Small intestine (tissue), 7 donors: ENCODE measurements around the gene TAAR1. TPM values are rescaled to one million over a fixed set of nuclear protein-coding genes. Genes with fewer than 3 reads are reported as not detected.
A peak's percentile ranks its signal among the peaks of the same experiment; 100 is the strongest.
"Not testable (repeated sequence)": the region's sequence is repeated elsewhere in the genome, so short reads cannot be mapped to it uniquely, and the experiment has no call there.

Source experiments
- DNase-seq, 2 donors: peaks; one replicate each; pipeline versions ENCODE4 v3.0.0 to v3.0.0-alpha.2; 2013
- FAIRE-seq: peaks from 2 replicates; lab custom pipeline; 2012; peaks lifted over from hg19 to GRCh38; lab: Jason Lieb, UNC
- H3K27ac ChIP-seq, 3 donors: one replicate each; pipeline ENCODE4 v1.5.1; 2013; ENCODE audit warnings: low read length in 2 of 3, mild to moderate bottlenecking in 2 of 3, control low read depth in 1 of 3, inconsistent platforms in 1 of 3, low read depth in 1 of 3, moderate library complexity in 1 of 3
- H3K27me3 ChIP-seq, 3 donors: one replicate each; pipeline ENCODE4 v1.6.1; 2013; ENCODE audit warnings: low read length in 3 of 3, inconsistent platforms in 1 of 3; ENCODE audit not compliant: control insufficient read depth in 3 of 3, insufficient read depth in 3 of 3
- H3K36me3 ChIP-seq, 3 donors: one replicate each; pipeline ENCODE4 v1.6.1; 2013; ENCODE audit warnings: low read length in 3 of 3, inconsistent platforms in 1 of 3, low read depth in 1 of 3, mild to moderate bottlenecking in 1 of 3, moderate library complexity in 1 of 3; ENCODE audit not compliant: control insufficient read depth in 3 of 3, insufficient read depth in 2 of 3
- H3K4me1 ChIP-seq, 3 donors: one replicate each; pipeline ENCODE4 v1.6.1; 2013; ENCODE audit warnings: low read length in 2 of 3, inconsistent platforms in 1 of 3, low read depth in 1 of 3, mild to moderate bottlenecking in 1 of 3, moderate library complexity in 1 of 3; ENCODE audit not compliant: control insufficient read depth in 3 of 3, insufficient read depth in 2 of 3
- H3K4me3 ChIP-seq, 3 donors: one replicate each; pipeline ENCODE4 v1.5.1; 2013; ENCODE audit warnings: low read length in 3 of 3, control low read depth in 1 of 3, inconsistent platforms in 1 of 3, low read depth in 1 of 3, mild to moderate bottlenecking in 1 of 3, moderate library complexity in 1 of 3
- H3K9me3 ChIP-seq, 2 donors: one replicate each; pipeline ENCODE4 v1.6.1; 2013; ENCODE audit warnings: low read depth in 1 of 2, low read length in 1 of 2; ENCODE audit not compliant: control insufficient read depth in 2 of 2, insufficient read depth in 1 of 2
- WGBS, 3 donors: extraction: QIAGEN DNeasy Blood & Tissue Kit; methylation state at CpG; one replicate each; pipeline ENCODE4 v1.1.7; 2013; 5-methylcytosine and 5-hydroxymethylcytosine counted together
- polyA plus RNA-seq, 4 donors: library from polyadenylated mRNA; stranded (reverse) in 3 of 4; unstranded in 1 of 4; fragments of 200-250 nt in 3 of 4; fragments of 120-200 nt in 1 of 4; gene quantifications; one replicate each; pipeline versions ENCODE4 v1.2.1 to v1.2.3, GENCODE V29; 2013
- donor health status: healthy with polysubstance abuse.
- donor health status: control.
- donor health status: control.
- donor health status: Bipolar disorder and iron deficiency.
- donor health status: healthy.

The TAAR1 gene
- polyA plus RNA-seq, 4 donors, result 0.09 TPM; not detected in 3

- Histone ChIP-seq H3K4me3 (no peak overlapping the region), H3K9me3 (peaks cover 0 to 19% of the 10 kb centered on the region in 2 donors), H3K27ac (peak overlapping the region in 1 of 3 donors; percentile 11), H3K4me1 (peaks cover 3 to 19% (median 14%) of the 10 kb centered on the region in 3 donors), H3K36me3 (peaks cover 0 to 2% (median 0%) of the 10 kb centered on the region in 3 donors), H3K27me3 (no peaks in the 10 kb centered on the region)
- FAIRE-seq (no peak), DNase-seq (peak in 1 of 2 donors; percentile 49)
- WGBS, 3 donors, result 47 to 66% (median 62%) methylated on average over 8 of the region's 8 CpGs
Measured at GRCh38 chr6:132604635-132605152, 54.3 kb downstream of the TAAR1 start.

- H3K4me1 ChIP-seq, H3K27ac ChIP-seq, H3K9me3 ChIP-seq, H3K27me3 ChIP-seq, H3K36me3 ChIP-seq, DNase-seq, FAIRE-seq, H3K4me3 ChIP-seq: not testable (repeated sequence)
Measured at GRCh38 chr6:132600900-132601299, 58.1 kb downstream of the TAAR1 start.

- WGBS, 3 donors, result 17 to 42% (median 39%) methylated on average over 3 of the region's 3 CpGs
- H3K27ac ChIP-seq, result no peak overlapping the region
Measured at GRCh38 chr6:132598473-132598872, 60.5 kb downstream of the TAAR1 start.

GRCh38 chr6:132596201-132596600 lies 62.8 kb downstream of the TAAR1 start:
- H3K4me1 ChIP-seq, result peaks cover 0 to 2% (median 0%) of the 10 kb centered on the region in 3 donors
- no peak overlapping the region for H3K4me3 ChIP-seq
- no peaks in the 10 kb centered on the region for H3K36me3 ChIP-seq
- WGBS, 3 donors, result 26 to 75% (median 57%) methylated on average over 6 of the region's 6 CpGs
- H3K9me3 ChIP-seq, result no peaks in the 10 kb centered on the region
- H3K27me3 ChIP-seq, result no peaks in the 10 kb centered on the region
- DNase-seq (peak in 1 of 2 donors; percentile 69), FAIRE-seq (no peak)
- no peak overlapping the region for H3K27ac ChIP-seq

More at GRCh38 chr6:132598473-132598872, 60.5 kb downstream of the TAAR1 start:
- no peaks in the 10 kb centered on the region for H3K27me3 ChIP-seq
- DNase-seq (peak; percentile 24 to 46), FAIRE-seq (no peak)
- no peaks in the 10 kb centered on the region for H3K9me3 ChIP-seq
- H3K36me3 ChIP-seq, result no peaks in the 10 kb centered on the region
- H3K4me1 ChIP-seq, result peaks cover 0 to 2% (median 0%) of the 10 kb centered on the region in 3 donors
- no peak overlapping the region for H3K4me3 ChIP-seq

Other genes with a start within 250 kb of the TAAR1 start
- gene STX7, start 146.1 kb downstream of the TAAR1 start, polyA plus RNA-seq, result 10 to 100 TPM; 24.7 to 91.8 (median 34.6) TPM
- gene TAAR9, start 120.9 kb downstream of the TAAR1 start, polyA plus RNA-seq, result not detected
- not detected for gene TAAR8, start 106.5 kb downstream of the TAAR1 start, polyA plus RNA-seq
- gene TAAR6, start 88.9 kb downstream of the TAAR1 start, polyA plus RNA-seq, result not detected
- gene TAAR5, start 69.4 kb downstream of the TAAR1 start, polyA plus RNA-seq, result not detected
- not detected for gene TAAR2, start 34.9 kb downstream of the TAAR1 start, polyA plus RNA-seq
- gene VNN1, start 54.9 kb upstream of the TAAR1 start, polyA plus RNA-seq, result 100 to 1,000 TPM in 2 of 4 donors, 10 to 100 TPM in 1, 1 to 10 TPM in 1; 3.2 to 268 (median 154) TPM
- 1 to 10 TPM in 3 of 4 donors, not detected in 1; 1.1 to 1.2 (median 1.1) TPM for gene VNN2, start 98.7 kb upstream of the TAAR1 start, polyA plus RNA-seq
- gene SLC18B1, start 139.5 kb upstream of the TAAR1 start, polyA plus RNA-seq, result 10 to 100 TPM in 3 of 4 donors, 1 to 10 TPM in 1; 6.2 to 23.0 (median 15.0) TPM
- 1,000 to 10,000 TPM; 1,501 to 3,927 (median 2,800) TPM for gene RPS12, start 155.4 kb upstream of the TAAR1 start, polyA plus RNA-seq